ENCODE data around the gene GLP1R. TPM values are rescaled to one million over a fixed set of nuclear protein-coding genes. Genes with fewer than 3 reads are reported as not detected.

Gene GLP1R
- total RNA-seq, 1 donor from 2014 or later: not detected

- peaks cover 6% of the 10 kb centered on the region for H3K27me3 Mint-ChIP-seq (ENCODE audit: unreplicated experiment)
- TF ChIP-seq, protein P1, sequence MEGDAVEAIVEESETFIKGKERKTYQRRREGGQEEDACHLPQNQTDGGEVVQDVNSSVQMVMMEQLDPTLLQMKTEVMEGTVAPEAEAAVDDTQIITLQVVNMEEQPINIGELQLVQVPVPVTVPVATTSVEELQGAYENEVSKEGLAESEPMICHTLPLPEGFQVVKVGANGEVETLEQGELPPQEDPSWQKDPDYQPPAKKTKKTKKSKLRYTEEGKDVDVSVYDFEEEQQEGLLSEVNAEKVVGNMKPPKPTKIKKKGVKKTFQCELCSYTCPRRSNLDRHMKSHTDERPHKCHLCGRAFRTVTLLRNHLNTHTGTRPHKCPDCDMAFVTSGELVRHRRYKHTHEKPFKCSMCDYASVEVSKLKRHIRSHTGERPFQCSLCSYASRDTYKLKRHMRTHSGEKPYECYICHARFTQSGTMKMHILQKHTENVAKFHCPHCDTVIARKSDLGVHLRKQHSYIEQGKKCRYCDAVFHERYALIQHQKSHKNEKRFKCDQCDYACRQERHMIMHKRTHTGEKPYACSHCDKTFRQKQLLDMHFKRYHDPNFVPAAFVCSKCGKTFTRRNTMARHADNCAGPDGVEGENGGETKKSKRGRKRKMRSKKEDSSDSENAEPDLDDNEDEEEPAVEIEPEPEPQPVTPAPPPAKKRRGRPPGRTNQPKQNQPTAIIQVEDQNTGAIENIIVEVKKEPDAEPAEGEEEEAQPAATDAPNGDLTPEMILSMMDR (IDR thresholded peaks at IDR 0.05; ENCODE audit: partially characterized antibody, unreplicated experiment): no peak
- DNase-seq: no peak
These were observed 36.7 kb downstream of the GLP1R start for GRCh38 chr6:39085129-39085797.

GRCh38 chr6:39086294-39086693 is 37.7 kb downstream of the GLP1R start:
- no peak overlapping the region for H3K27ac Mint-ChIP-seq (ENCODE audit: unreplicated experiment)
- peaks cover 4% of the 10 kb centered on the region for H3K4me1 Mint-ChIP-seq (ENCODE audit: low read depth, unreplicated experiment)
- no peaks in the 10 kb centered on the region for H3K36me3 Mint-ChIP-seq (ENCODE audit: unreplicated experiment)
- TF ChIP-seq, protein P1 (IDR thresholded peaks at IDR 0.05; ENCODE audit: partially characterized antibody, unreplicated experiment): no peak
- no peaks in the 10 kb centered on the region for H3K9me3 Mint-ChIP-seq (ENCODE audit: unreplicated experiment)
- H3K4me3 Mint-ChIP-seq (ENCODE audit: unreplicated experiment): no peak overlapping the region
- peaks cover 6% of the 10 kb centered on the region for H3K27me3 Mint-ChIP-seq (ENCODE audit: unreplicated experiment)
- DNase-seq: no peak

More at GRCh38 chr6:39085129-39085797, 36.7 kb downstream of the GLP1R start:
- no peak overlapping the region for H3K27ac Mint-ChIP-seq (ENCODE audit: unreplicated experiment)
- peaks cover 4% of the 10 kb centered on the region for H3K4me1 Mint-ChIP-seq (ENCODE audit: low read depth, unreplicated experiment)
- no peaks in the 10 kb centered on the region for H3K9me3 Mint-ChIP-seq (ENCODE audit: unreplicated experiment)
- H3K4me3 Mint-ChIP-seq (ENCODE audit: unreplicated experiment): no peak overlapping the region
- H3K36me3 Mint-ChIP-seq (ENCODE audit: unreplicated experiment): no peaks in the 10 kb centered on the region

GRCh38 chr6:39086711-39087110 is 38.1 kb downstream of the GLP1R start:
- no peaks in the 10 kb centered on the region for H3K36me3 Mint-ChIP-seq (ENCODE audit: unreplicated experiment)
- TF ChIP-seq, protein P1 (IDR thresholded peaks at IDR 0.05; ENCODE audit: partially characterized antibody, unreplicated experiment): no peak
- DNase-seq: no peak
- H3K27me3 Mint-ChIP-seq (ENCODE audit: unreplicated experiment): peaks cover 5% of the 10 kb centered on the region
- no peak overlapping the region for H3K27ac Mint-ChIP-seq (ENCODE audit: unreplicated experiment)
- no peak overlapping the region for H3K4me3 Mint-ChIP-seq (ENCODE audit: unreplicated experiment)
- no peaks in the 10 kb centered on the region for H3K9me3 Mint-ChIP-seq (ENCODE audit: unreplicated experiment)
- peaks cover 7% of the 10 kb centered on the region for H3K4me1 Mint-ChIP-seq (ENCODE audit: low read depth, unreplicated experiment)

GRCh38 chr6:39087197-39087596 is 38.6 kb downstream of the GLP1R start:
- no peaks in the 10 kb centered on the region for H3K36me3 Mint-ChIP-seq (ENCODE audit: unreplicated experiment)
- no peak for DNase-seq
- H3K4me3 Mint-ChIP-seq (ENCODE audit: unreplicated experiment): no peak overlapping the region
- H3K4me1 Mint-ChIP-seq (ENCODE audit: low read depth, unreplicated experiment): peaks cover 12% of the 10 kb centered on the region
- peaks cover 3% of the 10 kb centered on the region for H3K27me3 Mint-ChIP-seq (ENCODE audit: unreplicated experiment)
- H3K9me3 Mint-ChIP-seq (ENCODE audit: unreplicated experiment): no peaks in the 10 kb centered on the region
- no peak overlapping the region for H3K27ac Mint-ChIP-seq (ENCODE audit: unreplicated experiment)
- TF ChIP-seq, protein P1 (IDR thresholded peaks at IDR 0.05; ENCODE audit: partially characterized antibody, unreplicated experiment): no peak

DNA sequence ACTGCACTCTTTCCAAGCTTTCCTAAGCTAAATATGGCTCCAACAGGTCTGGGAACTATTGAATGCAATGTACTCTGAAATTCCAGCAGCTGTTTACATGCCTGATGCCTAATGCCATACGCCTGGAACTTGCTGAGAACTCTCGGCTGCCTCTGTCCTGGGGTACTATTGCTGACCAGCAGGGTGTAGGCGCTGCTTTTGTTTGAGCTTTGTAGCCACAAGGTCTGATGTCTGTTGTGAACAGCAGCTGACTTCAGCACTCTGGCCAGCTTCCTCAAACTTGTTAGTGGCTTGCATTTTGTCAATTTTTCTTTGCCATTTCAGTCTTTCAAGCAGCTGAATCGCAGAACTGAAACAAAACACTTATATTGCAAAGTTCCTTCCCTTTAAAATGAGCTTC is 39.8 kb downstream of the GLP1R start:
- H3K9me3 Mint-ChIP-seq (ENCODE audit: unreplicated experiment): peaks cover 3% of the 10 kb centered on the region
- TF ChIP-seq, protein P1 (IDR thresholded peaks at IDR 0.05; ENCODE audit: partially characterized antibody, unreplicated experiment): peak; percentile 48
- DNase-seq: no peak
- H3K4me1 Mint-ChIP-seq (ENCODE audit: low read depth, unreplicated experiment): peaks cover 16% of the 10 kb centered on the region
- peaks cover 3% of the 10 kb centered on the region for H3K27me3 Mint-ChIP-seq (ENCODE audit: unreplicated experiment)
- H3K4me3 Mint-ChIP-seq (ENCODE audit: unreplicated experiment): no peak overlapping the region
- no peak overlapping the region for H3K27ac Mint-ChIP-seq (ENCODE audit: unreplicated experiment)
- no peaks in the 10 kb centered on the region for H3K36me3 Mint-ChIP-seq (ENCODE audit: unreplicated experiment)

All from glutamatergic neuron (in vitro differentiated cells).